HT-29 (cell line): Measurements from ENCODE around the gene DNM3. TPM values are rescaled to one million over a fixed set of nuclear protein-coding genes. Genes with fewer than 3 reads are reported as not detected.
A peak's percentile ranks its signal among the peaks of the same experiment; 100 is the strongest.
"Not testable (repeated sequence)": the region's sequence is repeated elsewhere in the genome, so short reads cannot be mapped to it uniquely, and the experiment has no call there.

Source experiments
- DNase-seq: peaks from one replicate; pipeline ENCODE4 v3.0.0-alpha.2; 2015; ENCODE audit warnings: low spot score
- total RNA-seq: library from RNA; depleted of rRNA; stranded (reverse); fragments of >200 nt; shearing (Covaris generic); gene quantifications from 2 replicates; pipeline ENCODE4 v1.2.3, GENCODE V29; 2014; rRNA removed

The DNM3 gene
- total RNA-seq, result 1.0 and 1.3 TPM in 2 replicates

DNA sequence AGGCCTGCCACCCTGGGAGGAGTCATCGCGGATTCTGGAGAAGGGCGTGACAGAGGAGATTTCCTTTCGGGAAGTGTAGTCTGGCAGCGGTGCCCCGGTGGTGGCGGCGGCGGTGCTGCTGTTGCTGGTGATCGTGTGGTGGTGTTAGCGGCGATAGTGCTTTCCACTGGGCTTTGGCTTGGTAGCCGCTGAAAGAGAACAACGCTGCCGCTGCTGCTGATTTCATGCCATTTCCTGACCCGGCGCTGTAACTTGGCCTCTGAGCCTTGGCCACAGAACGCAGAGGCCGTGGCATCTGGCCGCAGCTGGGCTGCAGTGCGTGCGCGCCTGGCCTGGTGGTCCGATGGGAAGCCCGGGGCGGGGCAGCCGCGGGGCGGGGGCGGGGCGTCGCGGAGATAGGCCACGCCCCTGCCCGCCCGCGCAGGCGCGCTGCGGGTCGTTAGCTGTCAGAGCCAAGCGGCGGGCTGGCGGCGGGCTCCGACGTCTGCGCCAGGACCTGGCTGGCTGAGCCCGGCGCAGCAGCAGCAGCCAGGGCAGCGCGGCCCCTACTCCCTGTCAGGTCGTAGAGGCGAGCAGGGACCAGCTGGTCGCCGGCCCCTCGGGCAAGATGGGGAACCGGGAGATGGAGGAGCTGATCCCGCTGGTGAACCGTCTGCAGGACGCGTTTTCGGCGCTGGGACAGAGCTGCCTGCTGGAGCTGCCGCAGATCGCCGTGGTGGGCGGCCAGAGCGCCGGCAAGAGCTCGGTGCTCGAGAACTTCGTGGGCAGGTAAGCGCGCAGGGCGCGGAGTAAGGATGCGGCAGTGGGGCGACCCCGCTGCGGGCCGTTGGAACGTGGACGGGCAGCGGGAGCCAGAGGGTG lies at the start of gene DNM3:
Gene DNM3, plus strand, starts transcription at position 449 of the 861 bp plus-strand sequence. Its CDS starts 159 bp downstream, at position 608.
- no peak for DNase-seq

GRCh38 chr1:171792656-171793369 lies 48.5 kb upstream of the DNM3 start:
- no peak for DNase-seq

DNA sequence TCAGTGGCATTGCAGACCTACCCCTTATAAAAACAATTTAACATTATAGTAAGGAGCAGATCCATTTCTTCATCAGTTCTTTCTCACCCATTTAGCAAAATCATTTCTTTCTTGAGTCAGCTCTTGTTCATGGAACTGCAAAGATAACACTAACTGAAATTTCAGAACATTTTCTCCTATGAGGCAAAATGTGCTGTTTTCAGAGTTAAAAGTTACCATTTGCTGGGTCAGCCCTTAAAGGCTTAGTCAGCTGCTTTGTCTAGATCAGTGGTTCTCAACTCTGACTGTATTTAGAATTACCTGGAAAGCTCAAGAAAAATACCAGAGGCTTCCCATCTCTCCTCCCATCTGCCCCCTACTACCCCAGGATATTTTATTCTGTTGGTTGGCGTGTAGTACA lies 47.7 kb upstream of the DNM3 start:
- no peak for DNase-seq

DNA sequence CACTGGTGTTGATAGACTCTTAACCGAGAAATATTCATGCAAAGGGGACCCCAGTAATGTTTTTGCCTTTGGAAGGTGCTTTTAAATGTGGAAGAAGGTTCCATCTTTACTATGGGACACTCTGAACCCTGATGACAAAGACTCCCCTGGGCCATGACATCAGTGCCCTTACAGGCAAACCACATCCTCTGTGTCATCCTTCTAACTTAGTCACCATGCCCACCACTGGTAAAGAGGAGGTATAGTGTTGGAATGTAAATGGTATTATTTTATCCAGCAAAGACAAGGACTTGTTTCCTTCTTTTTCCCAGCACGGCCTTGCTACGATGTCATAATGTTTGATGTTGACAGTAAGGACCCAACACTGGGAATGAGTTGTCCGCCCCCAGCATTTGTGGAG lies 47.2 kb upstream of the DNM3 start:
- no peak for DNase-seq

GRCh38 chr1:171796592-171796991 lies 44.7 kb upstream of the DNM3 start:
- no peak for DNase-seq

DNA sequence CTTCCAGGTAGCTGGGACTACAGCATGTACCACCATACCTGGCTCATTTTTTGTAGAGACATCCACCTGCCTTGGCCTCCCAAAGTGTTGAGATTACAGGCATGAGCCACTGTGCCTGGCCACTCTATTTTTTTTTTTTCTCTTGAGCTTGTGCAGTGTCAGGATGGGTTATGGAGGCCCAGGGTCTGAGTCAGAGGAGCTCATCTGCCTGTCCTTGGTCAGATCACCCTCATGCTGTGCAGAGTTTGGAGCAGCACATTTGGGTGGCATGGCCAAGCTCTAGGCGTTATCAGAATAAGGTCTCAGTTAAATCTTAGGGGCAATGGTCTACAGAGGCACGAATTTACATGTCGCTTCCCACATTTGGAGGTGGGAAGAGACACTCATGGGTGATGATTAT lies 43.0 kb upstream of the DNM3 start:
- DNase-seq, result no peak

- DNase-seq, result no peak
These were observed 42.5 kb upstream of the DNM3 start for GRCh38 chr1:171798765-171799164.

DNA sequence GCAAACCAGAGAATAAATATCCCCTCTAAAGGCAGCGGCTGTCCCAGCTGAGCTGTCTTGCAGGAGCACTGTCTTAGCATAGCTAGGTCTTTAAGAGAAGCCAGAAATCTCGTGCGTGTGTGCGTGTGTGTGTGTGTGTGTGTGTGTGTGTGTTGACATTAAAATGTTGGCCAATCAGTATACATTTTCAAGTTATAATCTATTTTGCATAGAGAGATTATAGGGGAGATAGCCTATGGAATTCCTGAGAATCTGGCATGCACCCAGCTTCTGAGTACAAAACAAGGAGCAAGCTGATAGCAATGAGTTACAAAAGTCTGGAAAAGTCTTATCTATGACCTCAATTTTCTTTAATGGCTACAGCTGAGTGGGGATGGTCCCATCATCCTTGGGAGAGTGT lies 42.1 kb upstream of the DNM3 start:
- DNase-seq, result no peak

DNA sequence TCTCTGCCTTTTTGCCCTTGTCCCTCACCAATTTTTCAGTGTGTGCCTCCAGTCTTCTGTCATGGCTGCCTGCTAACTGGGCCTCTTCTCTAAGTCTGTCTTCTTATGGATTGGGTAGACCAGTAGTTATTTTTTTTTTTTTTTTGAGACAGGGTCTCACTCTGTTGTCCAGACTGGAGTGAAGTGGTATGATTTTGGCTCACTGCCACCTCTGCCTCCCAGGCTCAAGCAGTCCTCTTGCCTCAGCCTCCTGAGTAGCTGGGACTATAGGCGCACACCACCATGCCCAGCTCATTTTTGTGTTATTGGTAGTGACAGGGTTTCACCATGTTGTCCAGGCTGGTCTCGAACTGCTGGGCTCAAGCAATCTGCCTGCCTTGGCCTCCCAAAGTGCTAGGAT lies 41.6 kb upstream of the DNM3 start:
- not testable (repeated sequence) for DNase-seq

DNA sequence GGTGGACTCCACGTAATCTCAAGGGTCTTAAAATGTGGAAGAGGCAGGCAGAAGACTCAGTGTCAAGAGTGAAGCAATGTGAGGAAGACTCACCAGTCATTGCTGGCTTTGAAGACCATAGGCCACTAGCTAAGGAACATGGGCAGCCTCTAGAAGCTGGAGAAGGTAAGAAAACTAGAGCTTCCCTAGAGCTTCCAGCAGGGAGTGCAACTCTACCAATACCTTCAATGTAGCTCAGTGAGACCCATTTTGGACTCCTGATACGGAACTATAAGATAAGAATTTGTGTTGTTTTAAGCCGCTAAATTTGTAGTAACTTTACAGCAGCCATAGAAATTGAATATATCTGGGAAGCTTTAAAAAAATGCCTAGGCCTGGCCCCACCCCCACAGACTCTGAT lies 41.0 kb upstream of the DNM3 start:
- peak; percentile 32 for DNase-seq

GRCh38 chr1:171800851-171801250 lies 40.4 kb upstream of the DNM3 start:
- peak; percentile 22 for DNase-seq

DNA sequence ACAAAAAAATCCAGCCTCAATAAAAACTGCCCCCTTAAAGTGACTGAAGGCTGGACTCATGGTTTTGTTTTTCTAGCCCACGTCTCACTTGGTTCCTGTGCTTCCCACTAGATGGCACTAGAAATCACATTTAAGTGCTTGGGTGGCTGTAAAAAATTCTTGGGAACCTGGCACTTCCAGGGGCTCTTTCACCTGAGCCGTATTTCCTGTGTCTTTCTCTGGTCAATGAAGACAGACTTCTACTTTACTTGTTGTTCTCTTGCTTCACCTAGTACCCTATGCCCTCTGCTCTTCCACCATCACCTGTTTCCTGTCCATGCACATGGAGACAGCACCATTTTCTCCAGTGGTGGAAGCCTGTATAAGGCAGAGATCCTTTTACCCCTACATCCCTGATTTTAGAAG lies 39.8 kb upstream of the DNM3 start:
- peak; percentile 84 for DNase-seq

GRCh38 chr1:171802207-171802606 lies 39.1 kb upstream of the DNM3 start:
- DNase-seq, result peak; percentile 23

- DNase-seq, result no peak
These were observed 38.3 kb upstream of the DNM3 start for GRCh38 chr1:171803045-171803444.

DNA sequence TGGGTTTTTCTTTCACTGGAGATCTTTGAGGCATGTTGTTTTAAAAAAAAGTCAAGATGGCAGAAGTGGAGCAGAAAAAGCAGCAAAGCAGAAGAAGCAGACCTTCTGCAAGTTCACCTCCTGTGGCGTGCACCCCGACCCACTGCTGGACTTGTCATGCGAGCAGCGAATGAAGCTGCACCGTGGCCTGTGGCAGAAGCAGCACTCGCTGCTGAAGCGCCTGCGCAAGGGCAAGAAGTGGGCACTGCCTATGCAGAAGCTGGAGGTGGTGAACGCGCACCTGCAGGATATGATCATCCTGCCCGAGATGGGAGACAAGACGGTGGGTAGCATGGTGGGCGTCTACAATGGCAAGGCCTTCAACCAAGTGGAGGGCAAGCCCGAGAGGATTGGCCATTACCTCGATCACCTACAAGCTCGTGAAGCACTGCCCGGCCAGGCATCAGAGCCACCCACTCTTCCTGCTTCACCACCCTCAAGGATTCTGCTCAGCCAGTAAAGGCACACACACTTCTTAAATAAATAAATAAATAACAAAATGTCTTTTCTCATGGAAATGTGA lies 37.8 kb upstream of the DNM3 start:
- no peak for DNase-seq

GRCh38 chr1:171805395-171806115 lies 35.7 kb upstream of the DNM3 start:
- no peak for DNase-seq

DNA sequence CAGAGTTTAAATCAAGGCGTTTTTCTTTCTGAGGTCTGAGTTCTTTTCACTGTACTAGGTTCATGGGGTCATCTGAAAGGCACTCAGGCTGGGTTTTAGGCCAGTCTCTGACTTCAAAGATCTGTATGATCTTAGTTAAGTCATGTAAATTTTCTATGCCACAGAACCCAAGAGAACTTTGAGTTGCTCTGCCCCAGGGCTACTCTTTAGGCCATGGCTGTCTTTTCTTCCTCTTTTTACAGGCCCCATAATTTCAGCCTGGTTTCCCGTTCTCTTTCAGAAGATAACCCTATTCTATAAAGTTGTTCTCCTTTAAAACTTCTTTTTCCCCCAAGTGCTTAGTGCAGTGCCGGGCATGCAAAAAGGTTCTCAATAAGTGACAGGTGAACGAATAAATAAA lies 33.7 kb upstream of the DNM3 start:
- DNase-seq, result no peak

DNA sequence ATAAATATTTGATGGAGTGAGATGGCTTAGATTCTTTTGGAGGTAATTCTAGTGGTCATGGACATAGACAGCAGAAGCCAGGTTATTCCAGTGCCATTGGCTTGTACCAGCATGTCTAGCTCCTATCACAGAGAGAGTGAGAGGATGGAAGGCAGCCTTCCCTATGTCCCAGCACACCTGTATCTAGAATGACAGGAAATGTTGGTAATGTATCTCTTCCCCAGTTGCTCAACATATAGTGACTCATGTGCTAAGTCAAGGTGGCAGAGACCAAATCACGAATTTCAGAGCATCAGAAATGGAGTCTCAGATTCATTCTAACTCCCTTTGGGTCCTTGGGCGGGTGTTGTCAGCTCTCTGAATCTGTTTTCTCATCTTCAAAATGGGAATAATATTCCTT lies 31.5 kb upstream of the DNM3 start:
- DNase-seq, result no peak

DNA sequence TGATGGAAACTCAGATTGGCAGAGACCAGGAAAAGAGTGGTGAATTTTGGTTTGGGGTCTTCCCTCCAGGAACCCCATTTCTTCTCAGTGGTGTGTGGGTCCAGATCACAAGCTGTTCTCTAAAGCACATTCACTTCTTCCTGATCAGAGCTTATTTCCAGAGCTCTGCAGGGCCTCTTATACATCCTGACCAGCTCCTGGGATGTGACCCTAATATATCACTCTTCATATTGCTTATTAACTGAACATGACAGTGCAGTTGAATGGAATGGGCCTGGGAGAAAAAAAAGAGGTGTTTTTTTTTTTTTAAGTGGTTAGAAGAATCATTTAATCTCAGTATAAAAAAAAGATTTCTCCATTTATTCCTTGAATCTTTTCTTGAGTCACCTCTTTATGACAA lies 29.6 kb upstream of the DNM3 start:
- DNase-seq, result no peak

DNA sequence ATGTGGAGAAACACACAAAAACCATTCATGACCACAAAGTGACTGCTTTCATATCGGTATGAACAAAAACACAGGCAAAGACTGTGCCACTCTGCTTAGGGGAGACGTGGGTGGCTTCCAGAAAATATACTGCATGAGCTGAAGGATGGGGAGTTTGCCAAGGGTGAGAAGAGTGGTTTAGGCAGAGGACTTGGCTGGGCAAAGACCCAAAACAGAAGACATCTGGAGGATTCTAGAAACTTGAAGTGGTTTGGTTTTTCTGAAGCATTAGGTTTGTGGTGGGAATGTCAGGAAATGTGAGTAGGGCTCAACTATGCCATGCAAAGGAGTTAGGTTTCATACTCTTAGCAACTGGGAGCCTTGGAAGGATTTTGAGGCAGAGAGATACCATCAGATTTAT lies 26.6 kb upstream of the DNM3 start:
- no peak for DNase-seq

DNA sequence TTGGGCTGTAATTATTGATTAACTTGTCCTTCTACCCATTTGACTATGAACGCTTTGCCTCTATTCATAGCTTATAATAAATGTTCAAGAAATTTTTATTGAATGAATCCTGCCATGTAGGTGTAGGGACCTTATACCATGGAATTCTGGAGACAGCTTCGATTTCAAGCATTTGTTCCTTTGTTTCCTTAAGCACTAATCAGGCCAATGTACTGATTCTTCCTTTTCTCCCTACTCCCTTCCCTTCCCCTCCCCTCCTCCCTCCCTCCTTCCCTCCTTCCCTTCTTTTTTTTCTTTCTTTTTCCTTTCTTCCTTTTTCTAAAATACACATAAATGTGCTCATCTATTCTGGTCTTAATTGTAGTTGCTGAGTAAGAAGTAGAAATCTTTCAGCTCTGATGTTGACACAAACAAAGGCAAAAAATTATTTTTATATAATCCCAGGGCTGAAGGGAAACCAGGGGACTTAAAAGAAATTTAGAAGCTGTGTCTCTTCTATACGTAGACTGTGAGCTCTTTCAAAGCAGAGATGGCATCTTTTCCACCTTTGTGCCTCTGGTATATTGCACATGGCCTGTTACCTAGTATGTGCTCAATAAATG lies 24.9 kb upstream of the DNM3 start:
- DNase-seq, result no peak
